ENCODE data around the gene NAA60. TPM values are rescaled to one million over a fixed set of nuclear protein-coding genes. Genes with fewer than 3 reads are reported as not detected.

NAA60 gene
- total and polyA plus RNA-seq, 10 donors: 27.2 to 85.9 (median 46.3) TPM

DNA sequence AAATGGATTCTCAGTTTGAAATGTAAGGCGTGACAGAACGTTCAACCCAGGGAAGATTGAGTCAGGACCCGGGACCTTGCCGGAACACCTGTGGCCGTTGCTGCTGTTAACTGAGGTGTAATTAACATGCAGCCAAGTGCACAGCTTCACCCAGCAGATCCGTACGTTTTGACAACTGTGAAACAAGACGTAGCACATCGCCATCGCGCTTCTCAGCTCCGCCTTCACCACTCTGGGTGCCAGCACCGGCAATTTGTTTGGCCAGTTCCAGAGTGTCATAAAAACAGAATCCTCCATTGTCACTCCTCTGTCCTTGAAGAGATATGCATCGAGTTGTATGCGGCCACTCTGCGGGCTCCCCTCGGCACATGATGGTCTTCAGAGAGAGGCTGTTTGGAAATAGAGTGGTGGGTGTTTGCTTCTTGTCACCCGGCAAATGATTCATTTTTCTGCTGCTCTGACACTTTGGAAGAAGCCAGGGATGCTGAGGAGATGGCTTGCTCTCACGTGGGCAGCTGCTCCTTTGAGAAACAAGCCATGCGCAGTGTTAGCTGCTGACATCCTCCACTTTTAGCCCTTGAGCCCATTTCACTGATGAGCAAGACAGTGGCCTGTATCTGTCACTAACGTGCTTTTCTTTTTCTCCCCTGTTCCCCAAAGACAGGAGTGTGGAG, 22.6 kb downstream of the NAA60 start:
- intact Hi-C loops (cut with DNase I; ENCODE audit: low total_unique reads): loop anchor here (10.0 kb wide), 1 partner anchor 191 kb away; no protein-coding TSS in a partner anchor
- TF ChIP-seq, protein P1, sequence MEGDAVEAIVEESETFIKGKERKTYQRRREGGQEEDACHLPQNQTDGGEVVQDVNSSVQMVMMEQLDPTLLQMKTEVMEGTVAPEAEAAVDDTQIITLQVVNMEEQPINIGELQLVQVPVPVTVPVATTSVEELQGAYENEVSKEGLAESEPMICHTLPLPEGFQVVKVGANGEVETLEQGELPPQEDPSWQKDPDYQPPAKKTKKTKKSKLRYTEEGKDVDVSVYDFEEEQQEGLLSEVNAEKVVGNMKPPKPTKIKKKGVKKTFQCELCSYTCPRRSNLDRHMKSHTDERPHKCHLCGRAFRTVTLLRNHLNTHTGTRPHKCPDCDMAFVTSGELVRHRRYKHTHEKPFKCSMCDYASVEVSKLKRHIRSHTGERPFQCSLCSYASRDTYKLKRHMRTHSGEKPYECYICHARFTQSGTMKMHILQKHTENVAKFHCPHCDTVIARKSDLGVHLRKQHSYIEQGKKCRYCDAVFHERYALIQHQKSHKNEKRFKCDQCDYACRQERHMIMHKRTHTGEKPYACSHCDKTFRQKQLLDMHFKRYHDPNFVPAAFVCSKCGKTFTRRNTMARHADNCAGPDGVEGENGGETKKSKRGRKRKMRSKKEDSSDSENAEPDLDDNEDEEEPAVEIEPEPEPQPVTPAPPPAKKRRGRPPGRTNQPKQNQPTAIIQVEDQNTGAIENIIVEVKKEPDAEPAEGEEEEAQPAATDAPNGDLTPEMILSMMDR (IDR thresholded peaks at IDR 0.05 in 8 of 11, conservative IDR thresholded peaks at IDR 0.05 in 3 of 11): no peak
- no peak for TF ChIP-seq POLR2AphosphoS5 (IDR thresholded peaks at IDR 0.05)
- no peak for TF ChIP-seq POLR2A (IDR thresholded peaks at IDR 0.05)
- DNase-seq: peak; percentile 38
- H3K36me3 ChIP-seq: peaks cover 0 to 68% (median 12%) of the 10 kb centered on the region in 6 donors
- H3K4me3 ChIP-seq: no peak overlapping the region
- no peak overlapping the region for H3K27ac ChIP-seq
- 88 to 94% (median 91%) methylated on average over 21 of the region's 21 CpGs for WGBS, 5 donors
- H3K9me3 ChIP-seq: no peaks in the 10 kb centered on the region
- H3K4me1 ChIP-seq: peaks cover 17 to 97% (median 65%) of the 10 kb centered on the region in 6 donors
- H3K27me3 ChIP-seq (replicated peaks in 1 of 7): no peaks in the 10 kb centered on the region

DNA sequence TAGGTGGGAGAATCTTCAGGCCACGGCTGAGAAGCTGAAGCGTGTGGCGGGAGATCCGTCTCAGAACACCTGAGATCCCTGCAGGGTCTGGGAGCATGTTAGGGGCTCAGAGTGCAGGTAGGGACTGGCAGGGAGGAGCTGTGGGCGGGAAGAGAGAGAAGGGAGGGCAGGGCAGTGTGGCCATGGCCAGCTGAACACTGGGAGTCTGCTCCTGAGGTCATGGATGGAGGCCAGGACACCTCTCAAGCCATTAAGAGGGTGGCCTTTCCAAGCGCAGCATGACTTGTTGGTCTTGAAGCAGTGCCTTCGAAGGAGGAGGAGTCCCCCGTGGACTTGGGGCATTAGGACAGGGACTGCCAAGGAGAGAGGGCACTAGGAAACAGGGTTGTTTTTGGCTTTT, 23.7 kb downstream of the NAA60 start:
- H3K4me3 ChIP-seq: no peak overlapping the region
- H3K4me1 ChIP-seq: peaks cover 10 to 95% (median 57%) of the 10 kb centered on the region in 6 donors
- no peak for DNase-seq
- TF ChIP-seq POLR2A (IDR thresholded peaks at IDR 0.05) (no peak), POLR2AphosphoS5 (IDR thresholded peaks at IDR 0.05) (no peak)
- TF ChIP-seq, protein P1 (IDR thresholded peaks at IDR 0.05 in 8 of 11, conservative IDR thresholded peaks at IDR 0.05 in 3 of 11): no peak
- WGBS, 5 donors: 94 to 96% (median 95%) methylated on average over 7 to 8 of the region's 8 CpGs
- H3K9me3 ChIP-seq: no peaks in the 10 kb centered on the region
- peaks cover 0 to 78% (median 14%) of the 10 kb centered on the region in 6 donors for H3K36me3 ChIP-seq
- no peaks in the 10 kb centered on the region for H3K27me3 ChIP-seq (replicated peaks in 1 of 7)
- H3K27ac ChIP-seq: no peak overlapping the region
- intact Hi-C loops (cut with DNase I; ENCODE audit: low total_unique reads): loop anchor here (10.0 kb wide), 1 partner anchor 192 kb away; no protein-coding TSS in a partner anchor

DNA sequence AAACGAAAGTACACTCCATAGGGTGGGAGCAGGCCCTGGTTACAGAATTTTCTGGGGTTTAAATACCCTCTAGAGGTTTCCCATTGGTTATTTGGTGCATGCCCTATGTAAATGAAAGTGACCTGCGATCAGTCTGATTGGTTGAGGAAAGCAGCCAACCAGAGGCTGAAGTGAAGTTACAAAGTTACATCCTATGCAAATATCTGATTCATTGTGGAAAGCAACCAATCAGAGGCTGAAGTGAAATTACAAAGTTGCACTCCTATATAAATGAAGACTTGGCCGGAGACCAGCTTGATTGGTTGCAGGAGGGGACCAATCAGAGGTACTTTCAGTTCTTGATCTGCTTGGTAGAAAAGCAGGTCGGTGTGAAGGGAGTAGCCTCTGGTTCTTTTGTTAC, 24.4 kb downstream of the NAA60 start:
- intact Hi-C loops (cut with DNase I; ENCODE audit: low total_unique reads): loop anchor here (10.0 kb wide), 1 partner anchor 193 kb away; no protein-coding TSS in a partner anchor
- no peak overlapping the region for H3K27ac ChIP-seq
- H3K4me3 ChIP-seq: no peak overlapping the region
- WGBS, 5 donors: 81 to 95% (median 91%) methylated on average over 4 of the region's 4 CpGs
- H3K36me3 ChIP-seq: peaks cover 0 to 80% (median 15%) of the 10 kb centered on the region in 6 donors
- no peak for TF ChIP-seq POLR2AphosphoS5 (IDR thresholded peaks at IDR 0.05)
- TF ChIP-seq, protein P1 (IDR thresholded peaks at IDR 0.05 in 8 of 11, conservative IDR thresholded peaks at IDR 0.05 in 3 of 11): no peak
- no peak for TF ChIP-seq POLR2A (IDR thresholded peaks at IDR 0.05)
- peaks cover 10 to 95% (median 54%) of the 10 kb centered on the region in 6 donors for H3K4me1 ChIP-seq
- H3K9me3 ChIP-seq: no peaks in the 10 kb centered on the region
- no peak for DNase-seq
- H3K27me3 ChIP-seq (replicated peaks in 1 of 7): no peaks in the 10 kb centered on the region

DNA sequence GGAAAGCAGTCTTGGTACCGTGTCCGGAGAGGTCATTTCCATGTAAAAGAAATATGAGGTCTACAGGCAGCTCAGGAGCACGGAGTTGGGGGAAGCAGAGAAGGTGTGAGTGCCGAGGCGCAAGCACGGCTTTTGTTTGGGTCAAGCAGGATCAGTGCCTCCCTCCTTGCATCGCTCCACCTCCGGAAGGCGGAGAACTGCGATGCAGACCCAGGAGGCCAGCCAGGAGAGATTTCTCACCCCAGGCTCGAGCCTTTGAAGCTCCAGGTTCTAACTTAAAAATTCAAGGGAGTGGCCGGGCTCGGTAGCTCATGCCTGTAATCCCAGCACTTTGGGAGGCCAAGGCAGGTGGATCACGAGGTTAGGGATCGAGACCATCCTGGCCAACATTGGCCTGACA, 25.0 kb downstream of the NAA60 start:
- intact Hi-C loops (cut with DNase I; ENCODE audit: low total_unique reads): loop anchor here (10.0 kb wide), 1 partner anchor 194 kb away; no protein-coding TSS in a partner anchor
- no peak for DNase-seq
- 75 to 87% (median 84%) methylated on average over 3 to 15 of the region's 15 CpGs for WGBS, 5 donors

More for the DNA sequence above, 25.0 kb downstream of the NAA60 start:
- H3K36me3 ChIP-seq: peaks cover 0 to 86% (median 15%) of the 10 kb centered on the region in 6 donors
- H3K9me3 ChIP-seq: peaks cover 0 to 5% (median 0%) of the 10 kb centered on the region in 8 donors
- no peaks in the 10 kb centered on the region for H3K27me3 ChIP-seq (replicated peaks in 1 of 7)
- H3K4me1 ChIP-seq: peaks cover 10 to 95% (median 52%) of the 10 kb centered on the region in 6 donors
- no peak overlapping the region for H3K27ac ChIP-seq
- H3K4me3 ChIP-seq: no peak overlapping the region
- peak in 1 of 3 donors; percentile 23 for TF ChIP-seq POLR2AphosphoS5 (IDR thresholded peaks at IDR 0.05)
- TF ChIP-seq POLR2A (IDR thresholded peaks at IDR 0.05): no peak
- TF ChIP-seq, protein P1 (IDR thresholded peaks at IDR 0.05 in 8 of 11, conservative IDR thresholded peaks at IDR 0.05 in 3 of 11): no peak
